Immature natural killer cell (primary cell): ENCODE results near the gene ACSF3. TPM values are rescaled to one million over a fixed set of nuclear protein-coding genes. Genes with fewer than 3 reads are reported as not detected.

ENCODE experiments used
- DNase-seq, 3 donors: peaks; one replicate each; pipeline ENCODE4 v3.0.0; 2022; ENCODE audit warnings: mixed read lengths in 1 of 3
- H3K27ac Mint-ChIP-seq, 6 donors: one replicate each; pipeline ENCODE4 v1.8.0; 2020; ENCODE audit warnings: mixed read lengths in 6 of 6, mild to moderate bottlenecking in 5 of 6, inconsistent platforms in 4 of 6, moderate library complexity in 3 of 6
- H3K27me3 Mint-ChIP-seq, 3 donors: one replicate each; pipeline ENCODE4 v1.8.0; 2020 to 2021; ENCODE audit warnings: low read depth in 3 of 3, mild to moderate bottlenecking in 3 of 3, mixed read lengths in 3 of 3, moderate library complexity in 3 of 3, inconsistent platforms in 1 of 3
- H3K36me3 Mint-ChIP-seq, 3 donors: one replicate each; pipeline ENCODE4 v1.8.0; 2020; ENCODE audit warnings: mixed read lengths in 3 of 3, inconsistent platforms in 2 of 3, mild to moderate bottlenecking in 2 of 3
- H3K4me1 Mint-ChIP-seq, 2 donors: one replicate each; pipeline ENCODE4 v1.8.0; 2020; ENCODE audit warnings: inconsistent platforms in 2 of 2, mild to moderate bottlenecking in 2 of 2, mixed read lengths in 2 of 2, moderate library complexity in 1 of 2
- H3K4me3 Mint-ChIP-seq, 5 donors: one replicate each; pipeline ENCODE4 v1.8.0; 2020; ENCODE audit warnings: mild to moderate bottlenecking in 5 of 5, mixed read lengths in 5 of 5, inconsistent platforms in 3 of 5, moderate library complexity in 3 of 5
- H3K9me3 Mint-ChIP-seq, 6 donors: one replicate each; pipeline ENCODE4 v1.8.0; 2020; ENCODE audit warnings: mild to moderate bottlenecking in 6 of 6, mixed read lengths in 6 of 6, inconsistent platforms in 4 of 6, moderate library complexity in 3 of 6
- polyA plus RNA-seq, 3 donors: library from polyadenylated mRNA; unstranded; fragments of 300-500 nt; fragmentation: Illumina TruSeq; gene quantifications; one replicate each; pipeline ENCODE4 v1.2.3, GENCODE V29; 2021

ACSF3 gene
- polyA plus RNA-seq, 3 donors from 2014 or later = 22.7 to 27.7 (median 24.1) TPM

DNA sequence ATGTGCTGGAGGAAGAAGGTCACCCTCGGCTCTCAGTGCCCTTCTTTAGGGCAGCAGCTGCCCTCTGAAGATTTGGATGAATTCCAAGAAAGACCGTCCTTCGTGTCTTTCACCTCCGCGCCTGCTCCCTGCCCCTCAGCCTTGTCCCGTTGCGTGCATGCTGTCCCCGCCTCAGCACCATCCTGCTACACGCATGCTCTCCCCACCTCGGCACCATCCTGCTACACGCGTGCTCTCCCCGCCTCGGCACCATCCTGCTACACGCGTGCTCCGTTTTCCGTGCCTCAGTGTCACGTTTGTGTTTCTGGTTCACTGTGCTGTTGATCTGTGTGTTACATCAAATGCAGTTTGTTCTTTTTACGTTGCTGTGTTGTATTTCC is 13.5 kb downstream of the ACSF3 start:
- DNase-seq = no peak
- Mint-ChIP-seq H3K36me3 (peaks cover 5 to 30% (median 12%) of the 10 kb centered on the region in 3 donors), H3K27ac (peak overlapping the region in 1 of 6 donors; percentile 35), H3K4me1 (peaks cover 0 to 2% of the 10 kb centered on the region in 2 donors), H3K27me3 (peaks cover 0 to 8% (median 1%) of the 10 kb centered on the region in 3 donors), H3K9me3 (no peaks in the 10 kb centered on the region), H3K4me3 (no peak overlapping the region)

GRCh38 chr16:89108416-89108815 is 14.8 kb downstream of the ACSF3 start:
- H3K4me3 Mint-ChIP-seq = no peak overlapping the region
- peak overlapping the region in 2 of 6 donors; percentile 31 to 35 for H3K27ac Mint-ChIP-seq
- H3K27me3 Mint-ChIP-seq = peaks cover 0 to 7% (median 1%) of the 10 kb centered on the region in 3 donors
- no peak for DNase-seq
- peaks cover 0 to 3% of the 10 kb centered on the region in 2 donors for H3K4me1 Mint-ChIP-seq
- H3K9me3 Mint-ChIP-seq = no peaks in the 10 kb centered on the region
- H3K36me3 Mint-ChIP-seq = peaks cover 5 to 23% (median 8%) of the 10 kb centered on the region in 3 donors

- no peaks in the 10 kb centered on the region for H3K9me3 Mint-ChIP-seq
- H3K4me1 Mint-ChIP-seq = peaks cover 19 to 23% of the 10 kb centered on the region in 2 donors
- H3K36me3 Mint-ChIP-seq = peaks cover 13 to 22% (median 14%) of the 10 kb centered on the region in 3 donors
- H3K4me3 Mint-ChIP-seq = no peak overlapping the region
- peak overlapping the region in 1 of 6 donors; percentile 45 for H3K27ac Mint-ChIP-seq
- no peak for DNase-seq
- H3K27me3 Mint-ChIP-seq = peaks cover 5 to 12% (median 5%) of the 10 kb centered on the region in 3 donors
Measured at GRCh38 chr16:89110641-89111040, 17.0 kb downstream of the ACSF3 start.

- Mint-ChIP-seq H3K36me3 (peaks cover 13 to 25% (median 16%) of the 10 kb centered on the region in 3 donors), H3K9me3 (no peaks in the 10 kb centered on the region), H3K4me1 (peaks cover 26 to 28% of the 10 kb centered on the region in 2 donors), H3K27me3 (peaks cover 5 to 15% (median 6%) of the 10 kb centered on the region in 3 donors), H3K27ac (no peak overlapping the region), H3K4me3 (no peak overlapping the region)
- DNase-seq = no peak
Measured at GRCh38 chr16:89111263-89111662, 17.6 kb downstream of the ACSF3 start.

DNA sequence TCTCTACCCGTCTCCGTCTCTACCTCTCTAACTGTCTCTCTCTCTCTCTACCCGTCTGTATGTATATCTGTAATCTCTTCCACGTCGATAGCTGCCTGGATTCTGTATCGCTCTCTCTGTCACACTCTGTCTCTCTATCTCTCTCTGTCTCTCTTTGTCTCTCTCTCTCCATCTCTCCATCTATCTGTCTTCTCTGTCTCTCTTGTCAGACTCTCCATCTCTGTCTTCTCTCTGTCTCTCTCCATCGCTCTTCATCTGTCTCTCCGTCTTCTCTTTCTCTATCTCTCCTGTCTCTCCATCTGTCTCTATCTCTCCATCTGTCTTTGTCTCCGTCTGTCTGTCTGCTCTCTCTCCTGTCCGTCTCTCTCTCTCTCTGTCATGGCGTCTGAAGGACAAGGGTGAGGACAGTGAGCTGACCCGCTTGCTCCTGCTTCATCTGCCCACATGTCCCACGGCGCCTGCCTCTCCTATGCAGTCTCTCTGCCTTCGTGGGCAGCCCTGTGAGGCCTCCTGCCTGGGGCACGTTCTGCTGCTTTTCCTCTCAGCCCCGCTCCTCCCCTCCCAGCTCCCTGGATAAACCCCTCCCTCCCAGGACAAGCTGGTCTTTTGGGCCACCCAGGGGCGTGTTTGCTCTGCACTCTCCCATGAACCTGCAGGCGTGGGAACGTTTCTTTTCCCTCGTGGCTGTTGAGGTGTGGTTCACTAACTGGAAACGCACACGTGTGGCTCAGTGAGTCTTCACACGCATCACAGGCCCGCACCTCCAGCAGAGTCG is 18.9 kb downstream of the ACSF3 start:
- H3K9me3 Mint-ChIP-seq = no peaks in the 10 kb centered on the region

GRCh38 chr16:89113152-89113547 is 19.5 kb downstream of the ACSF3 start:
- Mint-ChIP-seq H3K27ac (peak overlapping the region in 2 of 6 donors; percentile 40 to 78), H3K9me3 (no peaks in the 10 kb centered on the region), H3K4me3 (no peak overlapping the region), H3K27me3 (peaks cover 5 to 12% (median 9%) of the 10 kb centered on the region in 3 donors), H3K36me3 (peaks cover 13 to 24% (median 18%) of the 10 kb centered on the region in 3 donors), H3K4me1 (peaks cover 40 to 41% of the 10 kb centered on the region in 2 donors)
- no peak for DNase-seq

More for the DNA sequence above, 18.9 kb downstream of the ACSF3 start:
- Mint-ChIP-seq H3K27ac (peak overlapping the region in 1 of 6 donors; percentile 40), H3K27me3 (peaks cover 5 to 12% (median 6%) of the 10 kb centered on the region in 3 donors), H3K4me3 (no peak overlapping the region), H3K4me1 (peaks cover 36% of the 10 kb centered on the region in 2 donors), H3K36me3 (peaks cover 17 to 24% (median 19%) of the 10 kb centered on the region in 3 donors)
- no peak for DNase-seq

DNA sequence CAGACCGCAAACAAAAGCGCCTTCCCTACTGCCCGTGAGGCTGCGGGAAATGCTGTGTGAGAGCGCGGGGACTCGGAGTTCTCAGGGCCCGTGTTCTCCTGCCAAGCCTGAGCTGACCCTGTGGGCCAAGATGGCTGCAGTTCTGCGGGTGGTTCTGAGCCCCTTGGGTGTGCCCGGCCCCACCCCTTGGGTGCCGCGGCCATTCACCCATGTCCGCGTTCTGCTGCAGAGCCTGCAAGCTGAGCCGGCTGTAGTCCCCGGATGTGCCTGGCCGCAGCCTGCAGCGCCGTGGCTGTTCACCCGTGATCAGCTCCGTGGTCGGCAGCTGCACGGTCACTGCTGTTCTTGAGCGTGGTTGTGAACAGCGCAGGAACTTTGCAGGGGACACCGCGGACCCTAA is 20.0 kb downstream of the ACSF3 start:
- Mint-ChIP-seq H3K27ac (peak overlapping the region in 4 of 6 donors; percentile 22 to 98 (median 65)), H3K4me1 (peaks cover 45% of the 10 kb centered on the region in 2 donors), H3K4me3 (peak overlapping the region in 2 of 5 donors; percentile 9 to 25), H3K36me3 (peaks cover 13 to 23% (median 13%) of the 10 kb centered on the region in 3 donors), H3K9me3 (no peaks in the 10 kb centered on the region), H3K27me3 (peaks cover 5 to 12% (median 9%) of the 10 kb centered on the region in 3 donors)
- DNase-seq = no peak

DNA sequence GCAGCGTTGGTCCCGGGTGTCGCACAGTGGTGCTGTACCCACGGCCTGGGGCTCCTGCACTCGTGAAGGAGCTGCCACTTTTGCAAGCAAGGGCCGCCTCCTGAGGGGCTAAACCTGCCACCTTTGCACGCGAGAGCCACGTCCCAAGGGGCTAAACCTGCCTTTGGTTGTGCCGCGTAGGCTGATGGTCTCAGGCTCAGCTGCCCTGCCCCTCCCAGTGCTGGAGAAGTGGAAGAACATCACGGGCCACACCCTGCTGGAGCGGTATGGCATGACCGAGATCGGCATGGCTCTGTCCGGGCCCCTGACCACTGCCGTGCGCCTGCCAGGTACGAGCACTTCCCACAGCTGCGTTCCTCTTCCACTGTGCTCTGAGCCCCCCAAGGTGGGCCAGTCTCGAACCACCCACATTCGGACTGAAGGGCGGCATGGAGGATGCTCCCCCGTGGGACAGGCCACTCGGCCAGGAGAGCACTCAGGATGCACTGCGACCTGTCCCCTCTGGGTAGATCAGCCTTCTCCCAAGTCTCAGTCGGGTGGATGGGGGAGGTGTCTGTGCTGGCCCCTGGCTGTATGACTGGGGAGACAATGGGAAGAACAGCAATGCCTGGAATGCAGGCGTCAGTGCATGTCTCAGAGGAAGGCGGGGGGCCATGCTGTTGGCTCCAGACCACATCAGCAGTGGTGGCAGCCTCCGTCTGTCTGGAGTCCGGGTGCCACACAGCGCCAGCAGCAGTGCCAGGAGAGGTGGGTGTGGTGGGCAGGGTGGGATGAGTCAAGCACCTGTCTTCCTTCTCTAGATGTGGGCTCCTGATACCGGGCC is 20.7 kb downstream of the ACSF3 start:
- peak overlapping the region; percentile 93 to 98 (median 96) for H3K27ac Mint-ChIP-seq
- peaks cover 48 to 50% of the 10 kb centered on the region in 2 donors for H3K4me1 Mint-ChIP-seq
- no peaks in the 10 kb centered on the region for H3K9me3 Mint-ChIP-seq
- DNase-seq = no peak
- peaks cover 13 to 22% (median 13%) of the 10 kb centered on the region in 3 donors for H3K36me3 Mint-ChIP-seq
- peaks cover 5 to 12% (median 9%) of the 10 kb centered on the region in 3 donors for H3K27me3 Mint-ChIP-seq
- peak overlapping the region; percentile 79 to 86 (median 83) for H3K4me3 Mint-ChIP-seq

DNA sequence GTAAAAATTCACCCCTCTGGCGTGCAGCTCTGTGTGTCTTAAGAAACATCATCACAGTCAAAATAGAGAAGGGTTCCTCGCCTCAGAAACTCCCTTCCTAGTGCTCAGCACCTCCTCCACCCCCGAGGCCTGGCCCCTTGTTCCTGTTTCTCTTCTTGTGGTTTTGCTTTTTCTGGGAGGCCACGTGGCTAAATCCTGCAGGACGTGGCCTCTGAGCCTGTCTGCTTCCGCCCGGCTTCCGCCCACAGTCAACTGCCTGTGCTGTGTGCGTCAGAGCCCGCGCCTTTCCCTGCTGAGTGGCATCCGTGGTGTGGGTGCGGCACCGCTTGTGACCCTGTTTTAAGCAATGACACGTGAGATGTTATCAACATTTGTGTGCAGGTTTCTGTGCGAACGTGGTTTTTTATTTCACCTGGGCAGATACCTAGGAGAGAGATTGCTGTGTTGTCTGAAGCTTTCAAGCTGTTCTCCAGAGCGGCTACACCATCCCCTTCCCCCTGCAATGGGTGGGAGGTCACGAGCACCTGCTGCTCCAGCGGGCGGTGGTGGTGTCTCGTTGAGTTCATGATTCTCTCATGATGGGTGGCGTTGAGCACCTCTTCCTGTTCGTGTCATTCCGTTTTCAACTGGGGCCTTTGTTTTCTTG is 21.7 kb downstream of the ACSF3 start:
- peaks cover 13 to 26% (median 13%) of the 10 kb centered on the region in 3 donors for H3K36me3 Mint-ChIP-seq
- H3K9me3 Mint-ChIP-seq = no peaks in the 10 kb centered on the region
- peaks cover 49 to 50% of the 10 kb centered on the region in 2 donors for H3K4me1 Mint-ChIP-seq
- peak overlapping the region; percentile 79 to 86 (median 83) for H3K4me3 Mint-ChIP-seq
- peak overlapping the region; percentile 93 to 98 (median 96) for H3K27ac Mint-ChIP-seq
- H3K27me3 Mint-ChIP-seq = peaks cover 5 to 12% (median 9%) of the 10 kb centered on the region in 3 donors
- peak; percentile 83 to 88 (median 86) for DNase-seq

DNA sequence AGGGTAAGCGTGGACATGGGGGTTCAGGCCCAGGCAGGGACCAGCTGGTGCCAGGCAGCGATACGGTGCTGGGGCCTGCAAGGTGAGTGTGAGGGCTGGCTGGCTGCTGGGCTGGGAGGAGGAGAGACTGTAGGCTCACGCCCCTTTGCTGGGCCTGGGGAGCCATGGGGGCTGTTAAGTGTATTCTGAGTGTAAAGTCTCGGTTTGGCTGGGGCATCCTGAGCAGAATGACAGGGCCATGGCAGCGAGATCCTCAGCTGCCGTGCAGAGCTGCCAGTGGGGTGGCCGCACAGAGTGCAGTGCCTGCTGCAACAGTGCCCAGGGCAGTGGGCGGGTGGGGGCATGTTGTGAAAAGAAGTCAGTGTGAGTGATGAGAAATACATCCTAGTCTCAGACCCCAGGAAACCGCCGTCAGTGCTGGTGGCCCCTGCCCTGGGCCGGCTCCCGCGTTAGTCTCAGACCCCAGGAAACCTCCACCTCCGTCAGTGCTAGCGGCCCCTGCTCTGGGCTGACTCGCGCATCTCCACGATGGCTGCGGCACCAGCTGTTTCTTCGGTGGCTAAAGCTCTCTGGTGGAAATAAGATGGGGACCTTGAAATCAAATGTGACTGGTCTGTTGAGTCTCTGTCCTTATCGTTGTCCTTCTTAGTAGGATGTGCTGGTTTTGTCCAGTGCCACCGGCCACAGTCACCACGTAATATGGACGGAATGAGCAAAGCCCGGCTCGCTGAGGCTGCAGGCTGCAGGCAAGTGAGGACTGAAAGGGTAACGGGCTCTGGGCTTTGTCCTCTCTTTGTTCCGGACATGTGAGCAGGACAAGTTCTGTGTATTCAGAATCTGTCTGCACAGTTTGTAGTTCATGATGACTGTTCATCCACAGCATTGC is 22.9 kb downstream of the ACSF3 start:
- Mint-ChIP-seq H3K27me3 (peaks cover 5 to 12% (median 9%) of the 10 kb centered on the region in 3 donors), H3K27ac (peak overlapping the region; percentile 93 to 98 (median 96)), H3K4me3 (peak overlapping the region in 2 of 5 donors; percentile 9 to 86), H3K9me3 (no peaks in the 10 kb centered on the region), H3K36me3 (peaks cover 13 to 26% (median 13%) of the 10 kb centered on the region in 3 donors), H3K4me1 (peaks cover 49 to 52% of the 10 kb centered on the region in 2 donors)
- no peak for DNase-seq

- Mint-ChIP-seq H3K27me3 (peaks cover 5 to 12% (median 9%) of the 10 kb centered on the region in 3 donors), H3K27ac (peak overlapping the region; percentile 93 to 98 (median 96)), H3K4me3 (no peak overlapping the region), H3K9me3 (no peaks in the 10 kb centered on the region), H3K4me1 (peaks cover 49 to 52% of the 10 kb centered on the region in 2 donors), H3K36me3 (peaks cover 13 to 26% (median 13%) of the 10 kb centered on the region in 3 donors)
- DNase-seq = no peak
Measured at GRCh38 chr16:89117227-89117974, 23.7 kb downstream of the ACSF3 start.

DNA sequence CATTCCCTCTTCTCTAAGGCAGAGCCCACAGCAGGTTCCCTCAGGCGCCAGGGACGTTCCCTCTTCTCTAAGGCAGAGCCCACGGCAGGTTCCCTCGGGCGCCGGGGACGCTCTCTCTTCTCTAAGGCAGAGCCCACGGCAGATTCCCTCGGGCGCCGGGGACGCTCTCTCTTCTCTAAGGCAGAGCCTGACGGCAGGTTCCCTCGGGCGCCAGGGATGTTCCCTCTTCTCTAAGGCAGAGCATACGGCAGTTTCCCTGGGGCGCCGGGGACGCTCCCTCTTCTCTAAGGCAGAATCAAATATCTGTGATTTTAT is 24.3 kb downstream of the ACSF3 start:
- Mint-ChIP-seq H3K4me3 (no peak overlapping the region), H3K27ac (peak overlapping the region in 5 of 6 donors; percentile 79 to 98 (median 95)), H3K9me3 (no peaks in the 10 kb centered on the region), H3K27me3 (peaks cover 5 to 12% (median 9%) of the 10 kb centered on the region in 3 donors), H3K4me1 (peaks cover 49 to 52% of the 10 kb centered on the region in 2 donors), H3K36me3 (peaks cover 13 to 26% (median 13%) of the 10 kb centered on the region in 3 donors)
- DNase-seq = no peak
